PFSK-1 (cell line): Measurements from ENCODE around the gene PSMD2.
A peak's percentile ranks its signal among the peaks of the same experiment; 100 is the strongest.

ENCODE experiments used
- FOXP2 ChIP-seq: optimal IDR thresholded peaks from 2 replicates; pipeline ENCODE3; 2011; ENCODE audit warnings: borderline replicate concordance, control low read depth, inconsistent platforms; ENCODE audit not compliant: insufficient read depth; ENCODE audit errors: extremely low read length, extremely low read depth
- POLR2AphosphoS5 ChIP-seq: IDR thresholded peaks from 2 replicates; pipeline ENCODE4 v1.6.1; 2012; ENCODE audit warnings: low read depth, mild to moderate bottlenecking, control low read depth, low read length, moderate library complexity
- REST ChIP-seq, 2 experiments: IDR thresholded peaks; 2 replicates each; pipeline versions ENCODE4 v1.6.1 to v1.8.0; 2011 to 2012; ENCODE audit warnings: low read depth in 2 of 2, low read length in 2 of 2, control low read depth in 1 of 2, inconsistent platforms in 1 of 2, mild to moderate bottlenecking in 1 of 2, moderate library complexity in 1 of 2; ENCODE audit not compliant: insufficient read depth in 1 of 2
- SIN3A ChIP-seq: IDR thresholded peaks from 2 replicates; pipeline ENCODE4 v1.6.1; 2012; ENCODE audit warnings: mild to moderate bottlenecking, low read length, moderate library complexity, borderline replicate concordance; ENCODE audit not compliant: insufficient read depth
- TAF1 ChIP-seq: IDR thresholded peaks from 2 replicates; pipeline ENCODE4 v1.6.1; 2012; ENCODE audit warnings: low read length, control low read depth, borderline replicate concordance; ENCODE audit not compliant: insufficient read depth

PSMD2 gene

DNA sequence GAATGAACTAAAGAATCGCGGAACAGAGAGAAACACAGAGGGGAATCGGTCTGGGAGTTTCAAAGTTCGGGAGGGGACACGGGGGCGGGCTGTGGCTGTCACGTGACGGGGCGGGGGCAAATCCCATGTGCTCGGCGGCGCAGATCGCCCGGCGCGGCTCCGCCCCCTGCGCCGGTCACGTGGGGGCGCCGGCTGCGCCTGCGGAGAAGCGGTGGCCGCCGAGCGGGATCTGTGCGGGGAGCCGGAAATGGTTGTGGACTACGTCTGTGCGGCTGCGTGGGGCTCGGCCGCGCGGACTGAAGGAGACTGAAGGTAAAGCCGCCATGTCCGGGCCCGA, 15.3 kb downstream of the PSMD2 start, which contains the start of gene EIF4G1:
EIF4G1 (plus strand) TSS at position 244 of the 337 bp plus-strand sequence. CDS start 1,191 bp downstream, outside the sequence.
- TF ChIP-seq POLR2AphosphoS5 = peak; percentile 72
- peak in 1 of 2 experiments; percentile 4; a peak in 1 of 4 replicates for TF ChIP-seq REST (IDR thresholded peaks at IDR 0.05; ENCODE audit: insufficient read depth in 1 of 2, low read depth in 2 of 2, low read length in 2 of 2)
- no peak for TF ChIP-seq SIN3A
- TF ChIP-seq TAF1 = 0 out of 2 replicates have a peak, but pooled peaks have one; percentile 61
- peak; percentile 31 for TF ChIP-seq FOXP2

- TF ChIP-seq REST (IDR thresholded peaks at IDR 0.05; ENCODE audit: insufficient read depth in 1 of 2, low read depth in 2 of 2, low read length in 2 of 2) = no peak
- no peak for TF ChIP-seq SIN3A
- TF ChIP-seq TAF1 = no peak
- TF ChIP-seq FOXP2 = no peak
- no peak for TF ChIP-seq POLR2AphosphoS5
Observed at GRCh38 chr3:184314700-184315542, 15.9 kb downstream of the PSMD2 start.

GRCh38 chr3:184315543-184315867, 16.5 kb downstream of the PSMD2 start:
- TF ChIP-seq FOXP2 = no peak
- TF ChIP-seq TAF1 = no peak
- no peak for TF ChIP-seq SIN3A
- TF ChIP-seq POLR2AphosphoS5 = no peak
- TF ChIP-seq REST (IDR thresholded peaks at IDR 0.05; ENCODE audit: insufficient read depth in 1 of 2, low read depth in 2 of 2, low read length in 2 of 2) = no peak

- TF ChIP-seq REST (IDR thresholded peaks at IDR 0.05; ENCODE audit: insufficient read depth in 1 of 2, low read depth in 2 of 2, low read length in 2 of 2) (no peak), SIN3A (no peak), FOXP2 (no peak), POLR2AphosphoS5 (no peak), TAF1 (no peak)
Observed at GRCh38 chr3:184315871-184316661, 17.0 kb downstream of the PSMD2 start.
